IMR-90 (cell line): ENCODE data around the gene SLAMF8. TPM values are rescaled to one million over a fixed set of nuclear protein-coding genes. Genes with fewer than 3 reads are reported as not detected.
A peak's percentile ranks its signal among the peaks of the same experiment; 100 is the strongest.

Source experiments
- ATAC-seq: fragments of 200-7000 bp; cut with Tn5 transposase; 2 replicates; pipeline ENCODE4 v1.9.1; 2020; ENCODE audit warnings: low read depth, mild to moderate bottlenecking, moderate library complexity
- BruUV-seq: library from RNA; stranded (reverse); fragments of 400-500 nt; replicated peaks from 2 replicates; lab custom pipeline; 2021; lab: Mats Ljungman, UMichigan
- CTCF ChIA-PET: fragments of 300-600 bp; formaldehyde crosslinking; extraction: SDS; loops from one replicate; lab custom pipeline; 2021; ENCODE audit warnings: antibody characterized with exemption; lab: Yijun Ruan, JAX
- POLR2A ChIA-PET: fragments of 300-600 bp; sonication (Branson Sonifier 250); formaldehyde crosslinking; loops from one replicate; lab custom pipeline; 2022; ENCODE audit warnings: antibody characterized with exemption; ENCODE audit not compliant: unreplicated experiment; lab: Charles Lee
- DNase-seq: peaks from one replicate; pipeline ENCODE4 v3.0.0; 2013
- H2AFZ ChIP-seq: replicated peaks from 2 replicates; pipeline ENCODE3; 2013; ENCODE audit warnings: low read length, mild to moderate bottlenecking; ENCODE audit not compliant: poor library complexity
- H2AK5ac ChIP-seq: 2 replicates; pipeline ENCODE4 v1.6.1; 2013; ENCODE audit warnings: low read depth, low read length, inconsistent platforms
- H2AK9ac ChIP-seq: replicated peaks from 2 replicates; pipeline ENCODE3; 2013; ENCODE audit warnings: mild to moderate bottlenecking, low read depth, low read length, moderate library complexity; ENCODE audit not compliant: poor library complexity
- H2BK120ac ChIP-seq: 2 replicates; pipeline ENCODE4 v1.6.1; 2013; ENCODE audit warnings: low read depth, low read length, inconsistent platforms
- H2BK15ac ChIP-seq: 3 replicates; pipeline ENCODE4 v1.6.1; 2013; ENCODE audit warnings: low read depth, low read length, inconsistent platforms
- H2BK20ac ChIP-seq: 2 replicates; pipeline ENCODE4 v1.6.1; 2013; ENCODE audit warnings: low read depth, mild to moderate bottlenecking, inconsistent platforms, low read length, moderate library complexity
- H2BK5ac ChIP-seq: 2 replicates; pipeline ENCODE4 v1.6.1; 2013; ENCODE audit warnings: mild to moderate bottlenecking, low read depth, low read length, inconsistent platforms; ENCODE audit not compliant: poor library complexity, severe bottlenecking
- H3K14ac ChIP-seq: replicated peaks from 2 replicates; pipeline ENCODE4 v1.6.1; 2013; ENCODE audit warnings: low read depth, low read length, inconsistent platforms
- H3K18ac ChIP-seq: 2 replicates; pipeline ENCODE4 v1.6.1; 2013; ENCODE audit warnings: low read depth, low read length, control low read depth
- H3K23ac ChIP-seq: 2 replicates; pipeline ENCODE4 v1.6.1; 2013; ENCODE audit warnings: low read depth, low read length, inconsistent platforms
- H3K27ac ChIP-seq: 2 replicates; pipeline ENCODE4 v1.5.1; 2013; ENCODE audit warnings: mild to moderate bottlenecking, control low read depth, low read length; ENCODE audit not compliant: insufficient read depth
- H3K27me3 ChIP-seq: 2 replicates; pipeline ENCODE4 v1.6.1; 2013; ENCODE audit warnings: low read length; ENCODE audit not compliant: control insufficient read depth, insufficient read depth
- H3K36me3 ChIP-seq: 2 replicates; pipeline ENCODE4 v1.6.1; 2013; ENCODE audit warnings: low read length, mixed read lengths; ENCODE audit not compliant: control insufficient read depth, insufficient read depth
- H3K4ac ChIP-seq: 2 replicates; pipeline ENCODE4 v1.6.1; 2013; ENCODE audit warnings: low read depth, low read length, inconsistent platforms
- H3K4me1 ChIP-seq: 2 replicates; pipeline ENCODE4 v1.6.1; 2013; ENCODE audit warnings: low read length, mixed read lengths; ENCODE audit not compliant: control insufficient read depth, insufficient read depth
- H3K4me2 ChIP-seq: 2 replicates; pipeline ENCODE4 v1.6.1; 2013; ENCODE audit warnings: low read depth, mild to moderate bottlenecking, control low read depth, low read length, moderate library complexity
- H3K4me3 ChIP-seq: 2 replicates; pipeline ENCODE4 v1.5.1; 2013; ENCODE audit warnings: low read depth, mild to moderate bottlenecking, control low read depth, low read length, moderate library complexity; ENCODE audit not compliant: insufficient read depth
- H3K56ac ChIP-seq: 2 replicates; pipeline ENCODE4 v1.6.1; 2013; ENCODE audit warnings: low read length, inconsistent platforms; ENCODE audit not compliant: insufficient read depth; ENCODE audit errors: extremely low read depth
- H3K79me1 ChIP-seq, 2 experiments: 2 replicates each; pipeline ENCODE4 v1.6.1; 2013; ENCODE audit warnings: low read length in 2 of 2, inconsistent platforms in 1 of 2, low read depth in 1 of 2
- H3K9ac ChIP-seq: 2 replicates; pipeline ENCODE4 v1.6.1; 2013; ENCODE audit warnings: low read depth, low read length, control low read depth
- H3K9me1 ChIP-seq: 2 replicates; pipeline ENCODE4 v1.6.1; 2013; ENCODE audit warnings: low read length, inconsistent platforms; ENCODE audit not compliant: insufficient read depth
- H3K9me3 ChIP-seq: 2 replicates; pipeline ENCODE4 v1.6.1; 2013; ENCODE audit warnings: low read length; ENCODE audit not compliant: control insufficient read depth, insufficient read depth
- H4K20me1 ChIP-seq: 2 replicates; pipeline ENCODE4 v1.6.1; 2013; ENCODE audit warnings: low read length, inconsistent platforms; ENCODE audit not compliant: insufficient read depth
- H4K5ac ChIP-seq: 2 replicates; pipeline ENCODE4 v1.6.1; 2013; ENCODE audit warnings: mild to moderate bottlenecking, low read depth, low read length, control low read depth
- H4K8ac ChIP-seq, 2 experiments: 2 replicates each; pipeline ENCODE4 v1.6.1; 2013; ENCODE audit warnings: low read depth in 2 of 2, low read length in 2 of 2, control low read depth in 1 of 2, inconsistent platforms in 1 of 2
- H4K91ac ChIP-seq: 2 replicates; pipeline ENCODE4 v1.6.1; 2013; ENCODE audit warnings: low read depth, low read length, inconsistent platforms; ENCODE audit not compliant: insufficient read depth
- CHD1 ChIP-seq: IDR thresholded peaks from 2 replicates; pipeline ENCODE4 v1.6.1; 2012; ENCODE audit warnings: low read depth, low read length, improper control_type of control experiment
- FOS ChIP-seq: fragments of 150-350 bp; IDR thresholded peaks from 2 replicates; pipeline ENCODE4 v1.6.1; 2016; ENCODE audit warnings: low read depth, low read length
- POLR2A ChIP-seq: IDR thresholded peaks from 2 replicates; pipeline ENCODE4 v1.6.1; 2012; ENCODE audit warnings: mild to moderate bottlenecking, low read depth, low read length
- WGBS, 2 experiments: methylation state at CpG; one replicate each; pipeline versions ENCODE4 v1.1.5 to v1.1.7; 2013; ENCODE audit warnings: missing lambda C conversion rate in 2 of 2; ENCODE audit not compliant: insufficient read length in 1 of 2; ENCODE audit errors: extremely low coverage in 2 of 2; 5-methylcytosine and 5-hydroxymethylcytosine counted together
- dilution Hi-C: fragments of 300-500 bp; cut with HindIII; formaldehyde crosslinking; loops from one replicate; pipeline ENCODE4 v1.14.3; 2018; ENCODE audit warnings: low sequenced_read_pairs; ENCODE audit not compliant: unreplicated experiment
- in situ Hi-C: fragments of 300-500 bp; cut with MboI; formaldehyde crosslinking; loops from 3 replicates; pipeline ENCODE4 v1.14.3; 2019; ENCODE audit warnings: low sequenced_read_pairs, inconsistent platforms, mixed read lengths
- intact Hi-C: fragments of 100-400 bp; cut with micrococcal nuclease; formaldehyde crosslinking; loops from 2 replicates; pipeline ENCODE4 v1.10.0; 2022
- polyA plus RNA-seq, 3 experiments: library from polyadenylated mRNA; depleted of rRNA; stranded (reverse); fragments of >200 nt; gene quantifications; 2 replicates each; pipeline ENCODE4 v1.2.3, GENCODE V29; 2012; ENCODE audit warnings: low replicate concordance in 1 of 3
- total RNA-seq: library from RNA; depleted of rRNA; stranded (reverse); fragments of >200 nt; gene quantifications from 2 replicates; pipeline ENCODE4 v1.2.3, GENCODE V29; 2012

The SLAMF8 gene
- total and polyA plus RNA-seq, 2 of the 4 experiments (the other 2 are of a cell fraction): 0.07 TPM; not detected in 1

- ATAC-seq: peak; percentile 80
- no peak overlapping the region for H2BK15ac ChIP-seq
- no peak overlapping the region for H2BK20ac ChIP-seq
- no peak overlapping the region for H3K9ac ChIP-seq
- no TSS peak for BruUV-seq
- H2BK120ac ChIP-seq: no peak overlapping the region
- H2BK5ac ChIP-seq: peak overlapping the region; percentile 5
- CTCF ChIA-PET: interaction anchor here (0.6 kb wide), 1 partner anchor 61 kb away, joined by 3 read pairs; no protein-coding TSS in a partner anchor
- intact Hi-C loops (loop anchor here (10.0 kb wide), 1 partner anchor 1555 kb away; no protein-coding TSS in a partner anchor), in situ Hi-C loops (no loop called here), dilution Hi-C loops (no loop called here)
- no peaks in the 10 kb centered on the region; the same call in 1 of the 2 replicates for H3K27me3 ChIP-seq
- H3K4me2 ChIP-seq: no peak overlapping the region
- H3K18ac ChIP-seq: no peak overlapping the region
- 51% methylated on average over 10 of the region's 18 CpGs; no CpG with 5 or more reads in 1 of the 2 experiments for WGBS, 2 experiments
- H3K4me1 ChIP-seq: peaks cover 2% of the 10 kb centered on the region
- no peak overlapping the region for H3K27ac ChIP-seq
- H3K36me3 ChIP-seq: no peaks in the 10 kb centered on the region
- no peak for TF ChIP-seq CHD1
- TF ChIP-seq FOS: peak; percentile 47; the same call in 1 of the 2 replicates
- TF ChIP-seq POLR2A: no peak
- no peak overlapping the region for H3K4me3 ChIP-seq
- H4K91ac ChIP-seq: no peak overlapping the region
- H4K5ac ChIP-seq: no peak overlapping the region
- peak overlapping the region; percentile 74 for H2AFZ ChIP-seq
- no peak overlapping the region for H4K8ac ChIP-seq
- no peak overlapping the region for H3K4ac ChIP-seq
- H4K20me1 ChIP-seq: no peaks in the 10 kb centered on the region
- H3K9me3 ChIP-seq: no peaks in the 10 kb centered on the region
- 0 out of 2 replicates have a peak, but pooled peaks cover 3% of the 10 kb centered on the region for H3K9me1 ChIP-seq
- no peak overlapping the region for H2AK5ac ChIP-seq
- H3K56ac ChIP-seq: no peak overlapping the region
- POLR2A ChIA-PET: no interaction called here
- no peak overlapping the region for H3K23ac ChIP-seq
- no peak overlapping the region for H3K14ac ChIP-seq
- DNase-seq: peak; percentile 81
- H2AK9ac ChIP-seq: no peak overlapping the region
- no peaks in the 10 kb centered on the region for H3K79me1 ChIP-seq
Measured at GRCh38 chr1:159829822-159830465, 3.3 kb downstream of the SLAMF8 start.
